ENCODE results near the gene ZBTB7A.

The ZBTB7A gene

GRCh38 chr19:4038661-4039423 is 27.9 kb downstream of the ZBTB7A start:
- no peak for DNase-seq (ENCODE audit: low read depth in 1 of 2, low spot score in 1 of 2)

GRCh38 chr19:4038057-4038456 is 28.6 kb downstream of the ZBTB7A start:
- DNase-seq (ENCODE audit: low read depth in 1 of 2, low spot score in 1 of 2) = no peak

- no peak for DNase-seq (ENCODE audit: low read depth in 1 of 2, low spot score in 1 of 2)
Measured at GRCh38 chr19:4037301-4037949, 29.3 kb downstream of the ZBTB7A start.

GRCh38 chr19:4036576-4037300 is 30.0 kb downstream of the ZBTB7A start:
- DNase-seq (ENCODE audit: low read depth in 1 of 2, low spot score in 1 of 2) = no peak

- DNase-seq (ENCODE audit: low read depth in 1 of 2, low spot score in 1 of 2) = no peak
Measured at GRCh38 chr19:4035582-4035981, 31.1 kb downstream of the ZBTB7A start.

- no peak for DNase-seq (ENCODE audit: low read depth in 1 of 2, low spot score in 1 of 2)
Measured at GRCh38 chr19:4035018-4035566, 31.6 kb downstream of the ZBTB7A start.

GRCh38 chr19:4034048-4035017 is 32.4 kb downstream of the ZBTB7A start:
- DNase-seq (ENCODE audit: low read depth in 1 of 2, low spot score in 1 of 2) = no peak

- DNase-seq (ENCODE audit: low read depth in 1 of 2, low spot score in 1 of 2) = no peak
Measured at GRCh38 chr19:4033028-4033956, 33.4 kb downstream of the ZBTB7A start.

GRCh38 chr19:4032436-4032835 is 34.3 kb downstream of the ZBTB7A start:
- DNase-seq (ENCODE audit: low read depth in 1 of 2, low spot score in 1 of 2) = no peak

GRCh38 chr19:4031420-4031819 is 35.3 kb downstream of the ZBTB7A start:
- DNase-seq (ENCODE audit: low read depth in 1 of 2, low spot score in 1 of 2) = no peak

GRCh38 chr19:4030981-4031380 is 35.7 kb downstream of the ZBTB7A start:
- DNase-seq (ENCODE audit: low read depth in 1 of 2, low spot score in 1 of 2) = no peak

- no peak for DNase-seq (ENCODE audit: low read depth in 1 of 2, low spot score in 1 of 2)
Measured at GRCh38 chr19:4030552-4030951, 36.1 kb downstream of the ZBTB7A start.

- no peak for DNase-seq (ENCODE audit: low read depth in 1 of 2, low spot score in 1 of 2)
Measured at GRCh38 chr19:4029247-4029614, 37.5 kb downstream of the ZBTB7A start.

GRCh38 chr19:4028334-4029246 is 38.1 kb downstream of the ZBTB7A start:
- DNase-seq (ENCODE audit: low read depth in 1 of 2, low spot score in 1 of 2) = no peak

- DNase-seq (ENCODE audit: low read depth in 1 of 2, low spot score in 1 of 2) = no peak
Measured at GRCh38 chr19:4027146-4027545, 39.6 kb downstream of the ZBTB7A start.

- no peak for DNase-seq (ENCODE audit: low read depth in 1 of 2, low spot score in 1 of 2)
Measured at GRCh38 chr19:4025317-4025716, 41.4 kb downstream of the ZBTB7A start.

GRCh38 chr19:4023600-4024398 is 42.9 kb downstream of the ZBTB7A start:
- DNase-seq (ENCODE audit: low read depth in 1 of 2, low spot score in 1 of 2) = no peak

GRCh38 chr19:4019578-4019977 is 47.1 kb downstream of the ZBTB7A start:
- no peak for DNase-seq (ENCODE audit: low read depth in 1 of 2, low spot score in 1 of 2)
